ENCODE results near the gene CEP41. TPM values are rescaled to one million over a fixed set of nuclear protein-coding genes. Genes with fewer than 3 reads are reported as not detected.
A peak's percentile ranks its signal among the peaks of the same experiment; 100 is the strongest.

CEP41 gene
- total and polyA plus RNA-seq, 11 donors: 1.7 to 11.4 (median 4.1) TPM

DNA sequence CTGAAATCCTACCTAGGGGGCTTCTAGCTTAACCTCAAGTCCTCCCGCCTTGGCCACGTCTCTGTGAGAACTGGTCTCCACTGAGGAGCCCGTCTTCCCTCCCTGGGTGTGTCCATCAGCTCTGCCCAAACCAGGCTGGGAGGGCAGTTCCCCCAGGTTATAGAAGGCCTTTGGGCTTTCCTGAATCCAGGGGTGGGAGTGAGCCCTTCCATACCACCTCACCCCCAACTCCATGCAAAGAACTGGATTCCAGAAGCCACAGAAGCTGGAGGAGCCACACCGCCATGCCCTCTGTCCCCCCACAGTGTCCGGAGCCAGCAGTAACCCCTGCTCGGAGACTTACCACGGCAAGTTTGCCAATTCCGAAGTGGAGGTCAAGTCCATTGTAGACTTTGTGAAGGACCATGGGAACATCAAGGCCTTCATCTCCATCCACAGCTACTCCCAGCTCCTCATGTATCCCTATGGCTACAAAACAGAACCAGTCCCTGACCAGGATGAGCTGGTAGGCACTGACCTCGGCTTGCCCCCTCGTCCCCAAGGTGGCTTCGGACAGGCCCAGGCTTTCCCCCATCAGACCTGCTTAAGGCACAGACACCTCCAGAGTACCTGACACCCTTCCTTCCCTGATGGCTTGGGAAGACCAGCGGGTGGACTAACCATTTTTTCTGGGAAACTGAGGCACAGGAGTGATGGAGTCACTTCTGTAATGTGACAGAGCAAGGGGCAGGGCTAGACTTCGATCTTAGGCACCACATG, 55.8 kb downstream of the CEP41 start:
- Histone ChIP-seq H3K4me1 (peaks cover 0 to 8% (median 0%) of the 10 kb centered on the region in 12 donors), H3K27me3 (no peaks in the 10 kb centered on the region), H3K9me3 (peaks cover 0 to 4% (median 0%) of the 10 kb centered on the region in 12 donors), H3K4me3 (no peak overlapping the region), H3K36me3 (no peaks in the 10 kb centered on the region), H3K27ac (no peak overlapping the region)
- TF ChIP-seq POLR2A (IDR thresholded peaks at IDR 0.05) (no peak), CTCF (IDR thresholded peaks at IDR 0.05) (no peak)
- DNase-seq (no peak), ATAC-seq (no peak)
- intact Hi-C loops (cut with DNase I): loop anchor here in 1 of 10 donors (10.0 kb wide), 1 partner anchor 60 kb away; no protein-coding TSS in a partner anchor
- 96 to 98% (median 97%) methylated on average over 12 to 13 of the region's 13 CpGs for WGBS, 4 donors

DNA sequence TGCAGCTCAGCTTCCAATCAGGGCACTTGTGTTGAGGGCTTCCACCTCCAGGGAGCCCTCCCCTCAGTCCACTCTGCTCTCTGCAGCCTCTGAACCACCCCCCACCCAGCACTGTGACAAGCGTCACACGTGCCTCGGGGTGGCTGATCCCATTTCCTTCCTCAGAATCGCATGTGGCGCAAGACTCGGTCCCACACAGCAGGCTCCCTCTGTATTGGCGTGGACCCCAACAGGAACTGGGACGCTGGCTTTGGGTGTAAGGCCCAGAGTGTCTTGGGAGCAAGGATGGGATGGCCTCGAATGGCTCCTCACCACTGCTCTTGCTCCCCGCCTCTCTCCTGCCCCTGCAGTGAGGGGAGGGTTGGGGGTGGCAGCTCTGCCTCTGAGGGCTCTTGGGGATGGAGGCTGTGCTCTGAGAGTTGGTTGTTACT, 56.4 kb downstream of the CEP41 start:
- WGBS, 4 donors: 73 to 82% (median 80%) methylated on average over 10 of the region's 10 CpGs
- H3K9me3 ChIP-seq: peaks cover 0 to 4% (median 0%) of the 10 kb centered on the region in 12 donors
- TF ChIP-seq POLR2A (IDR thresholded peaks at IDR 0.05): no peak
- no peak for TF ChIP-seq CTCF (IDR thresholded peaks at IDR 0.05)
- DNase-seq: no peak
- no peak overlapping the region for H3K27ac ChIP-seq
- no peak overlapping the region for H3K4me3 ChIP-seq
- peak in 1 of 4 donors; percentile 21 for ATAC-seq
- intact Hi-C loops (cut with DNase I): loop anchor here in 1 of 10 donors (10.0 kb wide), 1 partner anchor 60 kb away; no protein-coding TSS in a partner anchor
- H3K27me3 ChIP-seq: no peaks in the 10 kb centered on the region
- no peaks in the 10 kb centered on the region for H3K36me3 ChIP-seq
- peaks cover 0 to 11% (median 0%) of the 10 kb centered on the region in 12 donors for H3K4me1 ChIP-seq

DNA sequence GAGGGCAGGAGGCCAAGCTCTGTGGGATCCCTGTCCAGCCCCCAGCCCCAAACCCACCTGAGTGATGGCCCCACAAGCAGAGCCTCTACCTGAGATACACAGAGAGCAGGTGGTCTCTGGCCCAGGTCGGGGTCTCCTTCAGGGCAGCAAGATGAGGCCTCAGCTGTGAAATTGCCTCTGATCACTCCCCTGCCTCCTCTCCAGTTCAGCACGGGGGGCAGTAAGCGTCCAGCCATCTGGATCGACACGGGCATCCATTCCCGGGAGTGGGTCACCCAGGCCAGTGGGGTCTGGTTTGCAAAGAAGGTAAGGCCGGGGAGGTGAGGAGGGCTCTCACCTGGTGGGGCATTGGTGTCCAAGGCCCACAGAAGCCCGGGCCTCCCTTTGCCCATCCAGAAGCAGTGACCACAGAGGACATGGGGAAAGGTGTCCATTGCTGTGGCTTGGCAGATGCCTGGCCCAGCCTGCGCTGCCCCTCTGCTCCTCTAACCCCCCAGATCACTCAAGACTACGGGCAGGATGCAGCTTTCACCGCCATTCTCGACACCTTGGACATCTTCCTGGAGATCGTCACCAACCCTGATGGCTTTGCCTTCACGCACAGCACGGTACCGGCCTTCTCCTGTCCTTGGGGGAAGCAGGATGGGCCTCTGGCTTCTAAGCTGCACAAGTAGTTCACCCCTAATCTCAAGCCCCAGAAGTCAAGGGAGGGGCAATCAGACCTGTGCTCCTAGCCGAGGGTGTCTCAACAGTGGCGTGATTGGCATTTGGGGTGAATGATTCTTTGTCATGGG, 57.4 kb downstream of the CEP41 start:
- no peaks in the 10 kb centered on the region for H3K9me3 ChIP-seq
- intact Hi-C loops (cut with DNase I): loop anchor here in 1 of 10 donors (10.0 kb wide), 1 partner anchor 59 kb away; no protein-coding TSS in a partner anchor
- DNase-seq (no peak), ATAC-seq (no peak)
- peaks cover 0 to 11% (median 0%) of the 10 kb centered on the region in 12 donors for H3K4me1 ChIP-seq
- 87 to 94% (median 92%) methylated on average over 13 to 18 of the region's 18 CpGs for WGBS, 4 donors
- H3K36me3 ChIP-seq: no peaks in the 10 kb centered on the region
- no peak for TF ChIP-seq CTCF (IDR thresholded peaks at IDR 0.05)
- no peak for TF ChIP-seq POLR2A (IDR thresholded peaks at IDR 0.05)
- no peaks in the 10 kb centered on the region for H3K27me3 ChIP-seq
- no peak overlapping the region for H3K4me3 ChIP-seq
- no peak overlapping the region for H3K27ac ChIP-seq

Measured in heart left ventricle (tissue), 16 donors.